ENCODE measurements around the gene RETN. TPM values are rescaled to one million over a fixed set of nuclear protein-coding genes. Genes with fewer than 3 reads are reported as not detected.

The RETN gene
- total RNA-seq, 2 experiments from 2014 or later, result not detected

GRCh38 chr19:7670150-7670783 lies 1.4 kb downstream of the RETN start:
- peak; percentile 46 for DNase-seq
- intact Hi-C loops (cut with micrococcal nuclease), result loop anchor here (10.0 kb wide), 1 partner anchor 285 kb away; no protein-coding TSS in a partner anchor
- Mint-ChIP-seq H3K4me1 (ENCODE audit: low read depth) (peaks cover 16% of the 10 kb centered on the region), H3K9me3 (peaks cover 2% of the 10 kb centered on the region), H3K27me3 (peaks cover 29% of the 10 kb centered on the region), H3K4me3 (peak overlapping the region; percentile 43), H3K27ac (no peak overlapping the region), H3K36me3 (no peaks in the 10 kb centered on the region)
- POLR2A ChIA-PET, result no interaction called here
- CTCF ChIA-PET, result interaction anchor here (0.6 to 2.8 kb wide), 3 partner anchors 9 to 140 kb away, joined by 3 to 14 read pairs (median 3); partner anchors contain the start of gene TRAPPC5

- Mint-ChIP-seq H3K9me3 (peaks cover 2% of the 10 kb centered on the region), H3K36me3 (no peaks in the 10 kb centered on the region), H3K4me1 (ENCODE audit: low read depth) (peaks cover 17% of the 10 kb centered on the region), H3K27me3 (peaks cover 30% of the 10 kb centered on the region), H3K27ac (no peak overlapping the region), H3K4me3 (no peak overlapping the region)
- DNase-seq, result no peak
- intact Hi-C loops (cut with micrococcal nuclease), result loop anchor here (10.0 kb wide), 1 partner anchor 286 kb away; no protein-coding TSS in a partner anchor
- CTCF ChIA-PET, result interaction anchor here (0.6 kb wide), 1 partner anchor 9 kb away, joined by 3 read pairs; no protein-coding TSS in a partner anchor
- POLR2A ChIA-PET, result no interaction called here
These were observed 1.9 kb downstream of the RETN start for GRCh38 chr19:7670790-7671189.

- H3K27ac Mint-ChIP-seq, result no peak overlapping the region
- peaks cover 30% of the 10 kb centered on the region for H3K4me1 Mint-ChIP-seq (ENCODE audit: low read depth)
- CTCF ChIA-PET, result interaction anchor here (0.6 to 1.2 kb wide), 3 partner anchors 8 to 235 kb away, joined by 3 to 10 read pairs (median 3); partner anchors contain the start of gene TRAPPC5
These were observed 3.7 kb downstream of the RETN start for GRCh38 chr19:7672522-7672921.

GRCh38 chr19:7674010-7675005 lies 5.5 kb downstream of the RETN start:
- Mint-ChIP-seq H3K4me3 (no peak overlapping the region), H3K36me3 (no peaks in the 10 kb centered on the region), H3K27ac (no peak overlapping the region), H3K27me3 (peaks cover 46% of the 10 kb centered on the region), H3K9me3 (peaks cover 2% of the 10 kb centered on the region), H3K4me1 (ENCODE audit: low read depth) (peaks cover 41% of the 10 kb centered on the region)
- intact Hi-C loops (cut with micrococcal nuclease), result loop anchor here (10.0 kb wide), 1 partner anchor 290 kb away; no protein-coding TSS in a partner anchor
- ChIA-PET POLR2A (no interaction called here), CTCF (interaction anchor here (0.8 to 1.2 kb wide), 2 partner anchors 106 to 125 kb away, joined by 3 to 4 read pairs; no protein-coding TSS in a partner anchor)
- DNase-seq, result peak; percentile 46

More at GRCh38 chr19:7672522-7672921, 3.7 kb downstream of the RETN start:
- Mint-ChIP-seq H3K27me3 (peaks cover 37% of the 10 kb centered on the region), H3K4me3 (no peak overlapping the region), H3K36me3 (no peaks in the 10 kb centered on the region), H3K9me3 (peaks cover 2% of the 10 kb centered on the region)
- DNase-seq, result no peak
- intact Hi-C loops (cut with micrococcal nuclease), result loop anchor here (10.0 kb wide), 1 partner anchor 288 kb away; no protein-coding TSS in a partner anchor
- POLR2A ChIA-PET, result no interaction called here

GRCh38 chr19:7676376-7676775 lies 7.5 kb downstream of the RETN start:
- intact Hi-C loops (cut with micrococcal nuclease), result loop anchor here (10.0 kb wide), 1 partner anchor 292 kb away; no protein-coding TSS in a partner anchor
- H3K4me1 Mint-ChIP-seq (ENCODE audit: low read depth), result peaks cover 43% of the 10 kb centered on the region
- peaks cover 2% of the 10 kb centered on the region for H3K9me3 Mint-ChIP-seq
- peaks cover 2% of the 10 kb centered on the region for H3K36me3 Mint-ChIP-seq
- POLR2A ChIA-PET, result no interaction called here
- no peak overlapping the region for H3K27ac Mint-ChIP-seq
- CTCF ChIA-PET, result interaction anchor here (0.7 to 1.2 kb wide), 3 partner anchors 108 to 192 kb away, joined by 3 to 5 read pairs (median 5); no protein-coding TSS in a partner anchor
- H3K27me3 Mint-ChIP-seq, result peaks cover 36% of the 10 kb centered on the region
- no peak overlapping the region for H3K4me3 Mint-ChIP-seq
- no peak for DNase-seq

- ChIA-PET CTCF (interaction anchor here (0.7 to 1.5 kb wide), 4 partner anchors 14 to 192 kb away, joined by 3 to 9 read pairs (median 4); no protein-coding TSS in a partner anchor), POLR2A (no interaction called here)
- intact Hi-C loops (cut with micrococcal nuclease), result loop anchor here (10.0 kb wide), 1 partner anchor 292 kb away; no protein-coding TSS in a partner anchor
- Mint-ChIP-seq H3K27ac (no peak within 1 kb of the TSS), H3K9me3 (peaks cover 2% of the 10 kb centered on the region), H3K4me1 (ENCODE audit: low read depth) (peaks cover 48% of the 10 kb centered on the region), H3K36me3 (peaks cover 3% of the 10 kb centered on the region), H3K27me3 (peaks cover 33% of the 10 kb centered on the region), H3K4me3 (no peak within 1 kb of the TSS)
- no peak for DNase-seq
These were observed 8.0 kb downstream of the RETN start, which contains the start of gene MCEMP1 for GRCh38 chr19:7676854-7677253. Gene MCEMP1 (plus strand): TSS chr19:7677090. CDS start chr19:7677121, 31 bp downstream.

GRCh38 chr19:7677669-7678311 lies 8.9 kb downstream of the RETN start:
- no peak overlapping the region for H3K4me3 Mint-ChIP-seq
- POLR2A ChIA-PET, result no interaction called here
- intact Hi-C loops (cut with micrococcal nuclease), result loop anchor here (10.0 kb wide), 1 partner anchor 293 kb away; no protein-coding TSS in a partner anchor

GRCh38 chr19:7678971-7679751 lies 10.3 kb downstream of the RETN start:
- Mint-ChIP-seq H3K4me3 (peak overlapping the region; percentile 55), H3K36me3 (peaks cover 7% of the 10 kb centered on the region), H3K27me3 (peaks cover 28% of the 10 kb centered on the region), H3K27ac (peak overlapping the region; percentile 70), H3K9me3 (no peaks in the 10 kb centered on the region), H3K4me1 (ENCODE audit: low read depth) (peaks cover 49% of the 10 kb centered on the region)
- intact Hi-C loops (cut with micrococcal nuclease), result loop anchor here (1.0 to 10.0 kb wide), 3 partner anchors 27 to 294 kb away; no protein-coding TSS in a partner anchor
- CTCF ChIA-PET, result interaction anchor here (1.0 to 1.4 kb wide), 2 partner anchors 111 to 121 kb away, joined by 5 read pairs; no protein-coding TSS in a partner anchor
- POLR2A ChIA-PET, result no interaction called here
- DNase-seq, result peak; percentile 78

More at GRCh38 chr19:7677669-7678311, 8.9 kb downstream of the RETN start:
- DNase-seq, result no peak
- H3K36me3 Mint-ChIP-seq, result peaks cover 4% of the 10 kb centered on the region
- H3K27me3 Mint-ChIP-seq, result peaks cover 31% of the 10 kb centered on the region
- CTCF ChIA-PET, result interaction anchor here (0.6 to 1.5 kb wide), 4 partner anchors 14 to 323 kb away, joined by 3 to 9 read pairs (median 4); no protein-coding TSS in a partner anchor
- peaks cover 2% of the 10 kb centered on the region for H3K9me3 Mint-ChIP-seq
- H3K4me1 Mint-ChIP-seq (ENCODE audit: low read depth), result peaks cover 49% of the 10 kb centered on the region
- no peak overlapping the region for H3K27ac Mint-ChIP-seq

- peak overlapping the region; percentile 55 for H3K4me3 Mint-ChIP-seq
- intact Hi-C loops (cut with micrococcal nuclease), result loop anchor here (1.0 to 10.0 kb wide), 6 partner anchors 28 to 295 kb away; partner anchors contain the start of gene STXBP2
- peaks cover 25% of the 10 kb centered on the region for H3K27me3 Mint-ChIP-seq
- DNase-seq, result no peak
- ChIA-PET POLR2A (interaction anchor here (1.7 kb wide), 1 partner anchor 50 kb away, joined by 10 read pairs; the partner anchor contains the start of genes PET100 and XAB2), CTCF (interaction anchor here (0.7 to 2.2 kb wide), 36 partner anchors 11 to 578 kb away, joined by 3 to 62 read pairs (median 6); partner anchors contain the start of genes CD209, FCER2, MAP2K7 and MCOLN1)
- H3K4me1 Mint-ChIP-seq (ENCODE audit: low read depth), result peaks cover 45% of the 10 kb centered on the region
- H3K36me3 Mint-ChIP-seq, result peaks cover 7% of the 10 kb centered on the region
- H3K27ac Mint-ChIP-seq, result peak overlapping the region; percentile 70
- no peaks in the 10 kb centered on the region for H3K9me3 Mint-ChIP-seq
These were observed 11.1 kb downstream of the RETN start for GRCh38 chr19:7679771-7680605.
